GM12878 (cell line): ENCODE data around the gene SMAP1. TPM values are rescaled to one million over a fixed set of nuclear protein-coding genes. Genes with fewer than 3 reads are reported as not detected.

Source experiments
- ATAC-seq: fragments of 200-7000 bp; cut with Tn5 transposase; 3 replicates; pipeline ENCODE4 v1.9.1; 2020; ENCODE audit warnings: mild to moderate bottlenecking, moderate library complexity
- BruUV-seq: library from RNA; stranded (reverse); fragments of 400-500 nt; replicated peaks from 2 replicates; lab custom pipeline; 2021; lab: Mats Ljungman, UMichigan
- CTCF ChIA-PET: fragments of 300-600 bp; sonication (Branson Sonifier 250); formaldehyde crosslinking; extraction: SDS; loops from one replicate; lab custom pipeline; 2021; ENCODE audit warnings: inconsistent platforms; lab: Yijun Ruan, JAX
- POLR2A ChIA-PET: fragments of 350-600 bp; formaldehyde crosslinking; extraction: SDS; loops from one replicate; lab custom pipeline; 2021; ENCODE audit warnings: inconsistent platforms; lab: Charles Lee
- RAD21 ChIA-PET: fragments of 300-600 bp; sonication (Branson Sonifier 250); formaldehyde crosslinking; loops from one replicate; lab custom pipeline; 2023; ENCODE audit warnings: antibody characterized with exemption; ENCODE audit not compliant: unreplicated experiment; lab: Charles Lee
- SMC1A ChIA-PET: fragments of 300-600 bp; sonication (Branson Sonifier 250); formaldehyde crosslinking; loops from one replicate; lab custom pipeline; 2023; ENCODE audit not compliant: unreplicated experiment, uncharacterized antibody; lab: Charles Lee
- DNase-seq: peaks from one replicate; pipeline ENCODE4 v3.0.0-alpha.2; 2011; ENCODE audit warnings: low read depth, low spot score
- FAIRE-seq: peaks from 3 replicates; lab custom pipeline; 2011; peaks lifted over from hg19 to GRCh38; lab: Jason Lieb, UNC
- H2AFZ ChIP-seq: 2 replicates; pipeline ENCODE4 v1.6.0; 2011; ENCODE audit warnings: low read depth, low read length, control low read depth; ENCODE audit not compliant: control insufficient read depth
- H3K27ac ChIP-seq: 2 replicates; pipeline ENCODE4 v1.5.1; 2011; ENCODE audit warnings: control low read depth; ENCODE audit not compliant: control insufficient read depth, insufficient read depth
- H3K27me3 ChIP-seq, 2 experiments: replicated peaks in 1 of 2; 2 replicates each; pipeline versions ENCODE4 v1.6.0 to v1.6.1; 2011; ENCODE audit warnings: low read length in 1 of 2; ENCODE audit not compliant: control insufficient read depth in 2 of 2, insufficient read depth in 2 of 2
- H3K36me3 ChIP-seq, 2 experiments: 2 replicates each; pipeline ENCODE4 v1.5.1; 2011; ENCODE audit warnings: low read length in 1 of 2; ENCODE audit not compliant: control insufficient read depth in 2 of 2, insufficient read depth in 2 of 2
- H3K4me1 ChIP-seq: 2 replicates; pipeline ENCODE4 v1.6.1; 2011; ENCODE audit warnings: mild to moderate bottlenecking, low read length, moderate library complexity, mixed read lengths; ENCODE audit not compliant: control insufficient read depth, insufficient read depth
- H3K4me2 ChIP-seq: 2 replicates; pipeline ENCODE4 v1.6.0; 2011; ENCODE audit warnings: control low read depth; ENCODE audit not compliant: control insufficient read depth, insufficient read depth
- H3K4me3 ChIP-seq: fragments of 200-600 bp; sonication (generic); 2 replicates; pipeline ENCODE4 v1.5.1; 2016
- H3K79me2 ChIP-seq: 2 replicates; pipeline ENCODE4 v1.6.0; 2011; ENCODE audit warnings: low read length; ENCODE audit not compliant: control insufficient read depth, insufficient read depth
- H3K9ac ChIP-seq: 2 replicates; pipeline ENCODE4 v1.8.0; 2011; ENCODE audit warnings: low read length, control low read depth, mixed read lengths; ENCODE audit not compliant: control insufficient read depth, insufficient read depth
- H3K9me3 ChIP-seq: replicated peaks from 3 replicates; pipeline ENCODE4 v1.5.1; 2011; ENCODE audit warnings: mild to moderate bottlenecking, low read length; ENCODE audit not compliant: control insufficient read depth, insufficient read depth
- H4K20me1 ChIP-seq: 2 replicates; pipeline ENCODE4 v1.6.0; 2011; ENCODE audit not compliant: control insufficient read depth, insufficient read depth
- HDAC6 ChIP-seq: fragments of 200-600 bp; sonication (generic); IDR thresholded peaks from one replicate; pipeline ENCODE4 v1.8.0; 2017; ENCODE audit warnings: antibody characterized with exemption; ENCODE audit not compliant: unreplicated experiment
- MEF2A ChIP-seq: IDR thresholded peaks from 2 replicates; pipeline ENCODE4 v1.6.1; 2011; ENCODE audit warnings: low read depth, mild to moderate bottlenecking, low read length, moderate library complexity; ENCODE audit not compliant: insufficient read depth
- SMAD5 ChIP-seq: IDR thresholded peaks from 2 replicates; pipeline ENCODE4 v1.6.1; 2016; ENCODE audit warnings: antibody characterized with exemption, low read depth
- SMC3 ChIP-seq: IDR thresholded peaks from 2 replicates; pipeline ENCODE4 v1.6.1; 2011; ENCODE audit warnings: low read length, improper control_type of control experiment, borderline replicate concordance
- ZBED1 ChIP-seq: IDR thresholded peaks from 2 replicates; pipeline ENCODE4 v1.6.1; 2016; ENCODE audit warnings: borderline replicate concordance
- in situ Hi-C: fragments of 300-500 bp; cut with MboI; formaldehyde crosslinking; loops from 9 replicates; pipeline ENCODE4 v1.14.3; 2018; ENCODE audit warnings: mixed read lengths
- intact Hi-C: fragments of 100-400 bp; cut with micrococcal nuclease; formaldehyde crosslinking; loops from one replicate; pipeline ENCODE4 v1.14.2; 2022; ENCODE audit not compliant: unreplicated experiment
- polyA plus RNA-seq, 11 experiments: library from polyadenylated mRNA; depleted of rRNA in 4 of 11; unstranded in 6 of 11; stranded (reverse) in 5 of 11; fragments of >200 nt; fragmentation: Nextera tagmentation in 4 of 11; fragmentation: Illumina TruSeq in 1 of 11; extraction: Ambion mirVana in 4 of 11; extraction: Trizol in 1 of 11; gene quantifications; 1 replicate in 1 of 11; 2 replicates in 10 of 11; pipeline versions ENCODE4 v1.2.1 to v1.2.3, GENCODE V29; 2011 to 2016; ENCODE audit warnings: inconsistent platforms in 2 of 11, missing spikeins in 2 of 11, low read depth in 1 of 11
- total RNA-seq, 4 experiments: library from RNA; depleted of rRNA in 3 of 4; stranded (reverse); fragments of >200 nt in 3 of 4; fragmentation: Illumina TruSeq in 1 of 4; extraction: Trizol in 1 of 4; gene quantifications; 2 replicates each; pipeline versions ENCODE4 v1.2.1 to v1.2.3, GENCODE V29; 2013 to 2021
- TF ChIP-seq, protein P1 (sequence below), 3 experiments: IDR thresholded peaks in 2 of 3; conservative IDR thresholded peaks in 1 of 3; 2 replicates each; pipeline ENCODE4 v1.5.1; 2011; ENCODE audit warnings: low read depth in 3 of 3, low read length in 3 of 3, mild to moderate bottlenecking in 3 of 3, control low read depth in 2 of 3, moderate library complexity in 2 of 3, inconsistent platforms in 1 of 3, mixed read lengths in 1 of 3; ENCODE audit not compliant: control insufficient read depth in 2 of 3, insufficient read depth in 1 of 3; ENCODE audit errors: extremely low read depth in 1 of 3
- TF ChIP-seq, protein P2 (sequence below): fragments of 450-650 bp; IDR thresholded peaks from 2 replicates; pipeline ENCODE4 v1.6.1; 2016; ENCODE audit warnings: mild to moderate bottlenecking
- TF ChIP-seq, protein P3 (sequence below): fragments of 450-650 bp; IDR thresholded peaks from 2 replicates; pipeline ENCODE4 v1.6.1; 2018; ENCODE audit warnings: borderline replicate concordance, mild to moderate bottlenecking; ENCODE audit not compliant: partially characterized antibody
- TF ChIP-seq, protein P4 (sequence below): fragments of 450-650 bp; IDR thresholded peaks from 2 replicates; pipeline ENCODE4 v1.6.1; 2017; ENCODE audit warnings: mild to moderate bottlenecking

SMAP1 gene
- total and polyA plus RNA-seq, 10 of the 15 experiments (the other 5 are each of a cell fraction or from before 2014, with no cell fraction given): 13.7 to 33.9 (median 25.3) TPM

DNA sequence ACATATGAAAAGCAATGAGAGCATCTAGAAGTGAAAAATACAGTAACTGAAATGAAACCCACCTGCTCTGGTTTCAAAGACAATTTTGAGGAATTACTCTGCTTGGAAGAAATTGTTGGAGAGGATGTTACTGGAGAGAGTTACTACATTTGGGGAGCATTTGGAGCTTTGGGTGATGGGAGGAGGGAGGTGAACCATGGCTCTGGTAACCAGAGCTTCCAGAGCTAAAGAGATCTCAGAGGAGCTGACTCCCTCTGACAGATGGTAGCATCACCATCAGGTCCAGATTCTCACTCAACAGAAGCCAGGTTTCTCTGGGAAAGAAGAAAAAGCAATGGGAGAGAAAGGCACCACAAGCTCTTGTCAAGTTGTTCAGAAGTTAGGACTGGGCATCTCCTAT, 42.2 kb upstream of the SMAP1 start:
- intact Hi-C loops (no loop called here), in situ Hi-C loops (no loop called here)
- TF ChIP-seq HDAC6 (no peak), SMC3 (no peak), ZBED1 (no peak), SMAD5 (no peak), MEF2A (no peak)
- TF ChIP-seq, protein P1, sequence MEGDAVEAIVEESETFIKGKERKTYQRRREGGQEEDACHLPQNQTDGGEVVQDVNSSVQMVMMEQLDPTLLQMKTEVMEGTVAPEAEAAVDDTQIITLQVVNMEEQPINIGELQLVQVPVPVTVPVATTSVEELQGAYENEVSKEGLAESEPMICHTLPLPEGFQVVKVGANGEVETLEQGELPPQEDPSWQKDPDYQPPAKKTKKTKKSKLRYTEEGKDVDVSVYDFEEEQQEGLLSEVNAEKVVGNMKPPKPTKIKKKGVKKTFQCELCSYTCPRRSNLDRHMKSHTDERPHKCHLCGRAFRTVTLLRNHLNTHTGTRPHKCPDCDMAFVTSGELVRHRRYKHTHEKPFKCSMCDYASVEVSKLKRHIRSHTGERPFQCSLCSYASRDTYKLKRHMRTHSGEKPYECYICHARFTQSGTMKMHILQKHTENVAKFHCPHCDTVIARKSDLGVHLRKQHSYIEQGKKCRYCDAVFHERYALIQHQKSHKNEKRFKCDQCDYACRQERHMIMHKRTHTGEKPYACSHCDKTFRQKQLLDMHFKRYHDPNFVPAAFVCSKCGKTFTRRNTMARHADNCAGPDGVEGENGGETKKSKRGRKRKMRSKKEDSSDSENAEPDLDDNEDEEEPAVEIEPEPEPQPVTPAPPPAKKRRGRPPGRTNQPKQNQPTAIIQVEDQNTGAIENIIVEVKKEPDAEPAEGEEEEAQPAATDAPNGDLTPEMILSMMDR (IDR thresholded peaks at IDR 0.05 in 2 of 3, conservative IDR thresholded peaks at IDR 0.05 in 1 of 3; ENCODE audit: control insufficient read depth in 2 of 3, extremely low read depth in 1 of 3, insufficient read depth in 1 of 3, low read depth in 3 of 3, low read length in 3 of 3): no peak
- TF ChIP-seq, protein P2, sequence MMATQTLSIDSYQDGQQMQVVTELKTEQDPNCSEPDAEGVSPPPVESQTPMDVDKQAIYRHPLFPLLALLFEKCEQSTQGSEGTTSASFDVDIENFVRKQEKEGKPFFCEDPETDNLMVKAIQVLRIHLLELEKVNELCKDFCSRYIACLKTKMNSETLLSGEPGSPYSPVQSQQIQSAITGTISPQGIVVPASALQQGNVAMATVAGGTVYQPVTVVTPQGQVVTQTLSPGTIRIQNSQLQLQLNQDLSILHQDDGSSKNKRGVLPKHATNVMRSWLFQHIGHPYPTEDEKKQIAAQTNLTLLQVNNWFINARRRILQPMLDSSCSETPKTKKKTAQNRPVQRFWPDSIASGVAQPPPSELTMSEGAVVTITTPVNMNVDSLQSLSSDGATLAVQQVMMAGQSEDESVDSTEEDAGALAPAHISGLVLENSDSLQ: no peak
- TF ChIP-seq, protein P3, sequence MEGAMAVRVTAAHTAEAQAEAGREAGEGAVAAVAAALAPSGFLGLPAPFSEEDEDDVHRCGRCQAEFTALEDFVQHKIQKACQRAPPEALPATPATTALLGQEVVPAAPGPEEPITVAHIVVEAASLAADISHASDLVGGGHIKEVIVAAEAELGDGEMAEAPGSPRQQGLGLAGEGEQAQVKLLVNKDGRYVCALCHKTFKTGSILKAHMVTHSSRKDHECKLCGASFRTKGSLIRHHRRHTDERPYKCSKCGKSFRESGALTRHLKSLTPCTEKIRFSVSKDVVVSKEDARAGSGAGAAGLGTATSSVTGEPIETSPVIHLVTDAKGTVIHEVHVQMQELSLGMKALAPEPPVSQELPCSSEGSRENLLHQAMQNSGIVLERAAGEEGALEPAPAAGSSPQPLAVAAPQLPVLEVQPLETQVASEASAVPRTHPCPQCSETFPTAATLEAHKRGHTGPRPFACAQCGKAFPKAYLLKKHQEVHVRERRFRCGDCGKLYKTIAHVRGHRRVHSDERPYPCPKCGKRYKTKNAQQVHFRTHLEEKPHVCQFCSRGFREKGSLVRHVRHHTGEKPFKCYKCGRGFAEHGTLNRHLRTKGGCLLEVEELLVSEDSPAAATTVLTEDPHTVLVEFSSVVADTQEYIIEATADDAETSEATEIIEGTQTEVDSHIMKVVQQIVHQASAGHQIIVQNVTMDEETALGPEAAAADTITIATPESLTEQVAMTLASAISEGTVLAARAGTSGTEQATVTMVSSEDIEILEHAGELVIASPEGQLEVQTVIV: no peak
- TF ChIP-seq, protein P4, sequence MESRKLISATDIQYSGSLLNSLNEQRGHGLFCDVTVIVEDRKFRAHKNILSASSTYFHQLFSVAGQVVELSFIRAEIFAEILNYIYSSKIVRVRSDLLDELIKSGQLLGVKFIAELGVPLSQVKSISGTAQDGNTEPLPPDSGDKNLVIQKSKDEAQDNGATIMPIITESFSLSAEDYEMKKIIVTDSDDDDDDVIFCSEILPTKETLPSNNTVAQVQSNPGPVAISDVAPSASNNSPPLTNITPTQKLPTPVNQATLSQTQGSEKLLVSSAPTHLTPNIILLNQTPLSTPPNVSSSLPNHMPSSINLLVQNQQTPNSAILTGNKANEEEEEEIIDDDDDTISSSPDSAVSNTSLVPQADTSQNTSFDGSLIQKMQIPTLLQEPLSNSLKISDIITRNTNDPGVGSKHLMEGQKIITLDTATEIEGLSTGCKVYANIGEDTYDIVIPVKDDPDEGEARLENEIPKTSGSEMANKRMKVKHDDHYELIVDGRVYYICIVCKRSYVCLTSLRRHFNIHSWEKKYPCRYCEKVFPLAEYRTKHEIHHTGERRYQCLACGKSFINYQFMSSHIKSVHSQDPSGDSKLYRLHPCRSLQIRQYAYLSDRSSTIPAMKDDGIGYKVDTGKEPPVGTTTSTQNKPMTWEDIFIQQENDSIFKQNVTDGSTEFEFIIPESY: no peak
- Histone ChIP-seq H3K27me3 (no peaks in the 10 kb centered on the region; a peak in 1 of 4 replicates), H3K4me1 (no peaks in the 10 kb centered on the region), H3K4me2 (no peak overlapping the region), H3K36me3 (no peaks in the 10 kb centered on the region), H3K9me3 (no peaks in the 10 kb centered on the region), H3K27ac (no peak overlapping the region), H4K20me1 (no peaks in the 10 kb centered on the region), H3K4me3 (no peak overlapping the region), H3K79me2 (no peaks in the 10 kb centered on the region), H2AFZ (no peak overlapping the region), H3K9ac (no peak overlapping the region)
- BruUV-seq: no TSS peak
- ChIA-PET CTCF (no interaction called here), SMC1A (interaction anchor here (1.0 kb wide), 1 partner anchor 15 kb away, joined by 3 read pairs; no protein-coding TSS in a partner anchor), RAD21 (no interaction called here), POLR2A (no interaction called here)
- FAIRE-seq: no peak
- no peak for DNase-seq
- ATAC-seq: no peak
